PC-3 (cell line): ENCODE results near the gene PVR.

Experiments
- EZH2 ChIP-seq: fragments of 300-600 bp; sonication (generic); IDR thresholded peaks from one replicate; pipeline ENCODE4 v1.6.1; 2017; ENCODE audit warnings: antibody characterized with exemption, mild to moderate bottlenecking, low read length; ENCODE audit not compliant: unreplicated experiment
- EZH2phosphoT487 ChIP-seq: fragments of 300-600 bp; sonication (generic); IDR thresholded peaks from 2 replicates; pipeline ENCODE4 v1.6.1; 2018; ENCODE audit warnings: mild to moderate bottlenecking, antibody characterized with exemption, low read length, borderline replicate concordance
- TF ChIP-seq, protein P1 (sequence below): fragments of 300-600 bp; sonication (generic); conservative IDR thresholded peaks from 2 replicates; pipeline ENCODE4 v1.5.1; 2017; ENCODE audit warnings: antibody characterized with exemption, low read depth, mild to moderate bottlenecking, low read length

GRCh38 chr19:44682807-44683206 is 39.1 kb downstream of the PVR start:
- no peak for TF ChIP-seq EZH2
- TF ChIP-seq EZH2phosphoT487: no peak
- TF ChIP-seq, protein P1, sequence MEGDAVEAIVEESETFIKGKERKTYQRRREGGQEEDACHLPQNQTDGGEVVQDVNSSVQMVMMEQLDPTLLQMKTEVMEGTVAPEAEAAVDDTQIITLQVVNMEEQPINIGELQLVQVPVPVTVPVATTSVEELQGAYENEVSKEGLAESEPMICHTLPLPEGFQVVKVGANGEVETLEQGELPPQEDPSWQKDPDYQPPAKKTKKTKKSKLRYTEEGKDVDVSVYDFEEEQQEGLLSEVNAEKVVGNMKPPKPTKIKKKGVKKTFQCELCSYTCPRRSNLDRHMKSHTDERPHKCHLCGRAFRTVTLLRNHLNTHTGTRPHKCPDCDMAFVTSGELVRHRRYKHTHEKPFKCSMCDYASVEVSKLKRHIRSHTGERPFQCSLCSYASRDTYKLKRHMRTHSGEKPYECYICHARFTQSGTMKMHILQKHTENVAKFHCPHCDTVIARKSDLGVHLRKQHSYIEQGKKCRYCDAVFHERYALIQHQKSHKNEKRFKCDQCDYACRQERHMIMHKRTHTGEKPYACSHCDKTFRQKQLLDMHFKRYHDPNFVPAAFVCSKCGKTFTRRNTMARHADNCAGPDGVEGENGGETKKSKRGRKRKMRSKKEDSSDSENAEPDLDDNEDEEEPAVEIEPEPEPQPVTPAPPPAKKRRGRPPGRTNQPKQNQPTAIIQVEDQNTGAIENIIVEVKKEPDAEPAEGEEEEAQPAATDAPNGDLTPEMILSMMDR: no peak
